ENCODE measurements around the gene ABCA4.

ABCA4 gene

DNA sequence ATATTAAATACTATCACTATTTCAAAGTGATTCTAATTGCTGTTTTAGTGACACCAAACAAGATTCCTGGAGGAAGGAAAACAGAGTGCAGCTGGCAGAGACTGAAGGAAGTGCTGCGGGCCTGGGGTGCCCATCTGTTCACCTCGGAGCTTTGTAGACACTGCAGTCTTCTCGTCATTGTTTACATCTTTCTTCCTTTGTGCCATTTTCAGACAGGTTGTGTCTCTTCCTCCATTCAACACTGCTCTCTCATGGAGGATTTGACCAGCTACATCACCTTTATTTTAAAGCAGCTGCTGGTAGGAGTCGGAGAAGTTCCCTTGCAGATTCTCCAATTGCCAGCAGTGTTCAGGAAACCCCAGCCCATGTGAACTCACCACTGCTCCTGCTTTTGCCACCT, 37.3 kb downstream of the ABCA4 start:
- DNase-seq (ENCODE audit: low read depth) = no peak

DNA sequence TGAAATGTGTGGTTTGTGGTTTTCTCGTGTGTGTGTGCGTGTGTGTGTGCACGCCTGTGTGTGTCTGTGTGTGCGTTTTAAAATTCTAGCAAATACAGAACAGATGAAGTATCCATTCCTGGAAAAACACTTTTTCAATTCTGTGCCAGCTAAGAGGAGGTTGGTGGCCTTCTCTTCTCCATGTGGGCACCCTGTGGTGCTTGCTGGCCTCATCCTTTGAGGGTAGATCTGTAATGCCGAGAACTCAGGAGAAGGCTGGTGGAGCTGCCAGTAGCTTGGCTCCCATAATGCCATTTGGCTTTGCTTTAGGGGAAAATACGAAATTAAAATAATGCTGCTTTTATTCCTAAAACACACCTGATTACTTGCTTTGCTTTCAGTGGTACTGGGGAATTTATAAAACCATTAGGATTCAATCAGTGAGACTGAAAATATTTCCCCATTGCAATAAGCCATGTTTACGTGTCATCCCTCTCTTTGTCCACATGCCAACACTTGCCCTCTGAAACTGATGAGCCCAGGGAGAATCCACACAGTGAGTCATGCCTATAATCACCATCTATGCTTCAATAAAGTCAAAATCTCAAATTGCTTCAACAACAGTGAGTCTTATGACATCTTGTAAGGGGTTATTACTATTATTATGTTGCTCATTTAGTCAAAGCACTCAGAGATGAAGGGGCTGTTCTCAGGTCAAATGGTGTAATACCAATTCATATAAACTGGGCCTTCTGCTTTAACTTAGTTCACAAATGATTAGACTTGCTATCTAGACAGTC, 39.2 kb downstream of the ABCA4 start:
- DNase-seq (ENCODE audit: low read depth) = no peak

DNA sequence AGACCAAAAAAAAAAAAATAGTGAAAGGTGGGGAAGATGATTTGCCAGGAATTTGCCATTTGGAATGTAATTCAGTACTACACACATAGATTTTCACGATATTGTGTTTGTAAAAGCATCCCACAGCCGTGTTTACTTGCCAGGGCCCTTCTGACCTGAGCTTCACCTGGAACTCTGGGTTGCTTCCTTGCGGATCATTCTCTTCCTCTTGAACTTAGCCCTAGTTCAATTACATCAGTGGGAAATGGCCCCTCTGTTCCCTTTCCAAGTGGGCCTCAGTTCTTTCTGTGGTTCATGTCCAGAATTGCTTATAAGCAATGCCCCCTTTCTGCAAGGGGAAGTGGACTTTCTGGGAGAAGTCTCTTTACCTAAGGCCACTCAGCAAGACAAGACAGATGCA, 41.0 kb downstream of the ABCA4 start:
- DNase-seq (ENCODE audit: low read depth) = no peak

DNA sequence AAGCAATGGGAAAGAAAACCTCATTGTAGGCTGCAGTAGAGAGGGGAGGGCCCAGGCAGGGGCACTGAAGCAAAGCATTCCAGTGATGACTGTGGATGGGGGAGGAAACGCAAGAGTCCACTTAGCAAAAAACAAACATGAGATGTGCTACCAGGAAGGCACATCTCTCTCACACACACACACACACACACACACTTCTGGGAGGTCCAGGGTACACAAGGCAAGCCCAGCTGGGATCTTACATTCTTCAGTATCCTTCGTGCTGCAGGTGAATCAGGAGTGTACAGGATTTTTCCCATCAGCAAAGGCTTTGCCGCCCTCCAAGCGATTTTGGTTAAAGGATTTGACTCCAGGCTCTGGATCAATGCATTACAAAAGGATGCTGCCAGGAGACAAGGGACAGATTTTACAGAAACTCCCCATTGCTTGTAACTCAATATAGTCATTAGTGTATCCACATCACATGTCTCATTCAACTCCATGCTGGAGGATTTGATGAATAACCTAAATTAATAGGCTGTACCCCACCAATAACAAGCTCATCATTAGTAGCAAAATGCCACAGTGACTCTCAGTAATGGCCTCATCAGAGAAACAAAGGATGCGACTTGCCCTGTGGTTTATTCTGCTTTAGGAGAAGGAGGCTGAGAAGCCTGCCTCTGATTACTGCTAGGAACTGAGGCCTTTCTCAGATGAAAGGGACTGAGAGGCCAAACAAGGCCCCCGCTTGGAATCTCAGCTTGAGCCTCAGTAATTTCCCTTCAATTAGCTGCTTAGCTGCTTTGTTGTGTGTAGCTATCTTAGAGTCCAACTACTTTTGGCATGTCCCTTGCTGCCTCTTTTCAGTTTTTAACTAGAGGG, 41.6 kb downstream of the ABCA4 start:
- DNase-seq (ENCODE audit: low read depth) = no peak

DNA sequence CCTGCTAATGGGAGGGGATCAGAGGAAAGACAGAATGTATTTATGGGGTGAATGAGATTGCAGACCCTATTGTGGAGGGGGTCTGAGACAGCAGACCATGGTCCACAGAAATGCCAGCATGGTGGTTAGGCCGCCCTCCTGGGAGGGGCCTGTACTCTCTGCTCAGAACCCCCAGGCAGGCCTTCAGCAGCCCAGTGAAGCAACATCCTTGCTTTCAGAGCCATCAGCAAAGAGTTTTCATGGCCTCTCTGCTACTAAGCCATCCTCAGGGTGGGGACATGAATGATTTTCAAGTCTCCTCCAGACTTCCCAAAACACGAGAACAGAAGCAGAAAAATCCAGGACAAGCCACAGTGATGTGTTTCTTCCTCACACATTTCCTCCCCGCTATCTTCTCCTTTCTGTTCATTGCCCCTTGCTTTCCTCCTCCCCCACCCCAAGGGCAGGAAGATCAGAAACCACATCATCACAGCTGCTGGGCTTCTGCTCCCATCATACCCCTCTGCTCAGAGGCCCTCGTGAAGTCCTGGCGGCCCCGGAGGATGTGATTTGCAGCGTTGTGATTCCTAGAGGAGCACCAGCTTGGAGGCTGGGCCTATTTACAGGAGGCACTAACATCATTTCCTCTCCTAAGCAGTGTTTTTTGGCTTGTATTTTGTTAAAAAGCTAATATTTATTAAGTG, 48.0 kb downstream of the ABCA4 start:
- no peak for DNase-seq (ENCODE audit: low read depth)

DNA sequence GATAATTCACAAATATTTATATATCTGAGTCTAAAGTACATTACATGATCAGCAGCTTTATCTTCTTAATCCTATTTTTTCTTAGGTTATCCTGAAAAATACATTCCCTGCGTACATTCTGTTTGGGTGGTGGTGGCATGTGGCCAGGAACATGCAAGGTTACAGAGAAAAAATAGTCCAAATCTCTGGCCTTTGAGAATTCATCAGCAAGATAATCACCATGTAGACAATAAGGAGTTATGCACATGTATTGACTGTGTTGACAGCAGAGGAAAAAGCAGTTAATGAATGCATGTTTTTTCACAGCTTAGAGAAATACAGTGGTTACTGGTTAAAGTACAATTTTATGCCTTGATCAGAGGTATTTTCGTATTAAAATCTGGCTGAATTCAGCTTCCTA, 49.0 kb downstream of the ABCA4 start:
- no peak for DNase-seq (ENCODE audit: low read depth)

DNA sequence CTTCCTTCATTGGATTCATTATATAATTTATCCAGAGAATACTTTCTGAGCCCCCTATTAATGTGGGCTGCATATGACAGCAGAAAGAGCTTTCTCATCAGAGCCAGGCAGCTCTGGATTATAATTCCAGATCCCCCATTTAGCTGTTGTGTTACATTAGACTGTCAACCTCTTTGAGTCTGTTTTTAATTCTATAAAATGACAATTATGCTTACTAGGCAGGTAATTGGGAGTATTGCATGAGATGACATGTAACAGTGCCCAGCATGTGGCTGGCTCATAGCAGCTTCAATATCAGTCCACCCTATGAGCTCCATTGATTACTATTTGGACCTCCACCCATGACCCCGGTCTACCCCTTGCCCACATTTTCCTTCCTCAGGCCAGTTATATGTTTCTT, 49.6 kb downstream of the ABCA4 start:
- DNase-seq (ENCODE audit: low read depth) = no peak

DNA sequence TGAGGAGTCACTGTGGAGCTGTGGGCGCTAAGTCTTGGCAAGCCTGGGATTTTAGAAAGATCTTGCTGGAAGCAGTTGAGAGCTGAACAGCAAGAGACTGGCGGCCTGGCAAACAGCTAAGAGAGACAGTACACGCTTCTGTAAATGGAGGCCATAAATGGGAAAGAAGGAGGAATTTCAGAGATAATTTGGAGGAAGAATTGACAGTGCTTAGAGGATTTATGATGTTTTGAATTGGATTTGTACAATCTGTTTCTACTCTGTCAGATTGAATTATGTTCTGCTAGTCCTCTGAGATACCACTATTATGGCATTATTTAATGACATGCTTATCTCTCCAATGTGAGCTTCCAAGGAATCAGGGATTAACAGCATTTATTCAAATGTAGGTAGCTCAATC, 50.1 kb downstream of the ABCA4 start:
- no peak for DNase-seq (ENCODE audit: low read depth)

DNA sequence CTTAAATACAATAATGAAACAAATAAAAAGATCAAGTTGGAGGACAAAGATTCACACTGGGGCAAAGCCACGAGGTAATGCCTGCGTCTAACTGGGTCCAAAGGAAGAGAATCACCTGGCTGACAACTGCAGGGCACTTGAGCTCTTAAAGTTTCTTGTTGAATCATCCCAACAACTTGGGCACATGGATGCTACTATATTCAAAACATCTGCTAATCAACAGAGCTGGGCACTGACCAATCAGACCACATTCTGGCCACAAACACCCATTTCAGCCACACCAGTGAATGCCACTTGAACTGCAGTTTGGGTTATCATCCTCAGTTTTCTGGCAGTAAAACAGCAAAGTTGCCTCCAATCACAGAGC, 51.0 kb downstream of the ABCA4 start:
- DNase-seq (ENCODE audit: low read depth) = no peak

DNA sequence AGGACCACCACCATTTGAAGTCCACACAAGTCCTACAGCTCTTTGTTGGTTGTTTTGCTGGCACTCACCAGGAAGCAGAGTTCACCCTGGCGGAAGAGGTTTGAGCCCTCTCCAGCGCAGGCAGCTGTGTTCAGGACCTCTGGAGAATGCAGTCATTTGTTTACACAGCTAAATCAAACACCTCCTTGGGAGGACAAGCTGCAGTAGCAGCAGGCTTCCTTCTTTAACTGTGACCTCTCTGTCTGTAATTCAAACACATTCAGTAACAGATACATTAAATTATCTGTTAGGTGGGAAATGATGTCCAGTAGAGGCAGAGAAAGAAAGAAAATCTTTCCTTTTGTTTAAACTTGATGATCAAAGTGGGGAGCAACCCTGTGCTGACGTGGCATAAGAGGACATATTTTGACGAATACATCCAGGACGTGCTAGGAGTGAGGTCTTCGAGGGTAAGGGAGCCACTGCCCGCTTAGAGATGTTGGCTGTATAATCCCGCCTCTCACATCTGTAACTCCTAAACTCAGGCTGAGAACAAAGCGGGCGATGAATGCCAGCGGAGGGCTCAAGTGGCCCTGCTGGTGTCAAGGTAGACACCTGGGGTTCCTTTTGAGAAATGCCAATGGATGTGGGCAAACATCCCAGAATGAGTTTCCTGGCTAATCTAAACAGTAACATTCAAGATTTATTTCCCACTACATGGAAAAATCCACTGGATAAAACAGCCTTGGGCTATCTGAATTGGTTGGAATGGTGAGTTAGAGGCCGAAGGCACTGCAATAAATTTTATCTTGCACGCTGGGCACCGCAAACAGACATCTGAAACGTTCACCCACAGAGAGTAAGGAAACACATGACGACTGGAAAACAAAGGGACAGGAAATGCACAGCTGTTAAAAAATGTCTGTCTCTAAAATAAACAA, 51.7 kb downstream of the ABCA4 start:
- DNase-seq (ENCODE audit: low read depth) = no peak

DNA sequence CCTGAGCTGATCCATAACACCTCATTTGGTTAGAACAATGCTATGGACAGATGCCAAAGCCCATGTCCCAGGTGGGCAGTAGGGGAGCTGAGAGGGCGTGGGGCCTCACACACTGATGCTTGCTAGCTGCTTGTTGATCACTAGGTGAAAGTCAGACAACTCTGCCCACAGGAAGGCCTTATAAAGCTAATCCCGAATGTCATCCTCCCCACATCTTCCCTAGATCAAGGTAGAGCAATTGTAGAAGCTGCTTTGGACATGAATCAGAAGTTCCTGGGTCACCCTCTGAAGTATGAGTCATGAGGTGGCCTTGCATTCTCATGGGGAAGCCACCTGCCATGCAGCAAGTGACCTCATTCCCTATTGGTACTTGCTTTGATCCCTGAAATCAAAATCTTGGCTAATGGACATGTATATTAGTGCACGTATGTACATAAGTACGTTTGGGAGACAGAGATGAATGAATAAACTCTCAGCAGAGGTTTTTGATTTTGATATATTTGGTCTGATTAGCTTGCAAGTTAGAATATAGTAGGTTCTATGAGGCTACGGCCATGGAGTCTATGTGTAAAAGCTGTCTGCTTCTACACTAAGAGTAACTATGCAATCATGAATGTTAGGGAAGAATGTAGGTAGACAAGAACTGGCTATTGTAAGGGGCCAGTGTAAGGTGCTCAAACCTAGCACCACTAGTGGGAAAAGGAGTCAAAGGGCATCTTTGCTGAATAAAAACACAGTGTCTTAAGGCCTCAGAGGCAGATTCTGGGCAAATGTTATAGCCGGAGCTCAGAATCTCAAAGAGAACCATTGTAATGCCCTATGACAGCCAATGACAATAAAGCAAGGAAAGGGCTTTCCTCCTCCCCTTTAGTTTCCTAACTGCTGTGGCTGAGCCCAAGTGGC, 52.6 kb downstream of the ABCA4 start:
- no peak for DNase-seq (ENCODE audit: low read depth)

DNA sequence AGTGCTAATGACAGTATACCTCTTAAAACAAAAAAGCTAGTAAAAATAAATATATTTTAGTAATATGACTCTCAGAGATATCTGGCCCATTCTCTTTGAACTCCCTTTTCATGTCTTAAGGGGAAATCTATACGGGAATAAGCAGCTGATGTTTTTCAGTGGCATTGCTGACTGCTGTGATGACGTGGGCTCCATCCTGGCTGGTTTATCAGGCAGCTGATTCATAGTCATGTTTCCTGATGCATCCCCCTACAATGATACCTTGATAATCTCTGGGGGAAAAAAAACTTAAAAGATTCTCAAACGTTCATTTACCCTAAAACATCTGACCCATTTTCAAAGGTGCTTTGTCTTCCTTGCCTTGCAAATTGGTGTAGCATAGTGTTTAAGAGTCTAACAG, 53.8 kb downstream of the ABCA4 start:
- no peak for DNase-seq (ENCODE audit: low read depth)

DNA sequence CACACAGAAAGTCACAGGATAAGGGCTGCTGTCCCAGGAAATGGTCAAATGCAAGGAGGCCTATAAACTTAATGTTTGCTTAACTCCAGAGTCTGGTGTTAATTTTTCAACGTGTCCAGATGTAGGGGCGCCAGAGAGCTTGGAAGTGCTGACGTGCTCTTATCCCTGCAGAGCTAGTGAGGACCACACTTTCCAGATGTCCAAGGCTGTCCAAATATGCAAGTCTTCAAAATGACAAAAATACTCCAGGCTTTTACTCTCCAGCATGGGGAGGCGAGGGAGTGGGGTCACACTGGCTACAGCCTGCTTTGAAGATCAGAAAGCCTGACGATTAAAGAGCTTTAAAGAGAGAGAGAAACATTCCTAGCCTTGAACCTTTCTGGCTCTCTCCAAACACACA, 57.6 kb downstream of the ABCA4 start:
- DNase-seq (ENCODE audit: low read depth) = no peak

DNA sequence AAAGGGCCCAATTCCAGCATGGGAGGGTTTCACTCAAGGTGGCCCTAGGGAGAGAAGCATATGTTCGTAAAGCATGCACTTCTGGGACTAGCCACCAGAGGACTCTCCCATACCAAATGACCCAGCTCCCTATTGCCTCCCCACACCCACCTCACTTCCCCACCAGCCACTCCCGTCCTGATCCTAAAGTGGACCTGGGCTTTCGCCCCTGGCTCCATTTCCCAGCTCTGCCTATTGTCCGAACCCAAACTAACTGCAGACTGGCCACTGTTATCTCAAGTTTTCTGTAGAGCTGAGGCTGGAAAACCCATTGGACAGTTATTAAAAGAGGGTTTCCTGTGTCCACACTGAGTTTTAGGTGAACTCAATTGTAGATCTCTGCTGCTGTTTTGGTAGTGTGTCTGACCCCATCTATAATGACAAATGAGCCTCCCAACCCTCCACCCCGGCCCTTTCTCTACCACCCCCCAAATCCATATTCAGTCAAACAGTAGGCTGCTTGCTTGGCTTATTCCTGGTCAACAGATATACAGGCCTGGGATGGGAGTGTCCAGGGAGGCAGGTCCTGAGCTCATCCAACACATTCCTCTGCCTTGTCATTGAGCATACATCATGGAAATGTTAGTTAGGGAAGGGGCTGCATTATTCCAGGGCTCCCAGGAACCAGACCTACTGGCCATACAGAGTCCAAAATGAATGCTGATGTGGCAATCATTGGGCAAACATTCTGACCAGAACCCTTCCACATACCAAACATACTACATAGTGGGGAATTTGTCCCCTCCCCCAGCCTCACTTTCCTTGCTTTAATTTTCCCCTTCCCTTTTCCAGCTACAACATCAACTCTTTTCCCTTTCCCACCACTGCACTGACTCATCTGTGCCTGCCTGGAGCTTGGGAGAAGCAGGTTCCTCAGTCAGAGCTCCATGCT, 59.2 kb downstream of the ABCA4 start:
- peak; percentile 8 for DNase-seq (ENCODE audit: low read depth)

DNA sequence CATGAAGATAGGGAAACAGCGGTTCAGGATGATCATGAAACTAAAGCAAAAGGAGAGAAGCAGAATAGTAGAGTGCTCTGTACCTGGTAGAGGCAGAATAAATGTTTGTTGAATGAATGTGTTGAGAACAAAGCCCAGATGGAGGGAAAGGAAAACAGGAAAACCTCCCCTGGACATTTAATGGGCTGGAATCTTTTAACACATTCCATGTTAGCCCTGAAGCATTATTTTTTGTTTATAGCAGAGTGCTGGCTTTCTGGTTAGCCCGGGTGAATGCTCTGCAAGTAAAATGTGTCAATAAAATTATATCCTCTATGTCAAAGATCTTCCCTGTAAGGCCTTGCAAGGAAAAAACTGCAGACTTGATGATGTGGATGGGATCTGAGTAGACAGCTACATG, 60.2 kb downstream of the ABCA4 start:
- no peak for DNase-seq (ENCODE audit: low read depth)

DNA sequence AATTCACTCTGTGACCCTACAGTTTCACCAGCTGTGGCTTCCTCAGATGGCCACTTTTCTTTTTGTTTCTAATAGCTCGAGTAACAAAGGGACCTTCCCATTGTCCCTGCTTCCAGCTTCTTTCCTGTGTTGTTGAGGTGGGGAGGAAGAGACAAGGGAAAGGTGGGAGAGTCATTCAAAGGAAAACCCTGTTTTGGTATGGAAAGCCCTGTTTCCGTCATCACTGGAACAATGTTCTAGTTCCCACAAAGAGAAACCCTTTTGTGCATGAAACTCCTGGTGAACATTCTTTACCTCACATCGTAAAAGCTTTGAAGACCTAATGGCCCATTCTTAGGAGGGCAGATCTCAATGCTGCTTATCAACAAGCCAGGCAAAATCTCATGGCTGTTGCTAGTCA, 62.2 kb downstream of the ABCA4 start:
- DNase-seq (ENCODE audit: low read depth) = no peak

DNA sequence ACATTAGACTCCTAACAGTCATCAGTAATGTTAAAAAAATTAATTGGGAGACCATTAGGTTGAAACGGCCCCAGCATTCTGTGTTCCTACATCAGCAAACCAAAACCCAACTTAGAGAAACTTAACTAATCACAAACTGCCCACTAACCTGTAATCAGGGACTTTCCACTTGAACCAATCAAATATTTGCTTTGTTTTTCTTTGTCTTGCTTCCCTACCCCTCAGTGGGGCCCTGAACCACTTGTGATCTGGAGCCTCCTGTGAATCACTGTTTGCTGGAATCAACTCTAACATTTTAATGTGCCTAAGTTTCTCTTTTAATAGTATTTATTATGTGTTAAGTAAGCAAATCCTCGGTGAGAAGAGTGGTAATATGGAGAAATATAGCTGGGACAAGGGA, 64.0 kb downstream of the ABCA4 start:
- DNase-seq (ENCODE audit: low read depth) = no peak

DNA sequence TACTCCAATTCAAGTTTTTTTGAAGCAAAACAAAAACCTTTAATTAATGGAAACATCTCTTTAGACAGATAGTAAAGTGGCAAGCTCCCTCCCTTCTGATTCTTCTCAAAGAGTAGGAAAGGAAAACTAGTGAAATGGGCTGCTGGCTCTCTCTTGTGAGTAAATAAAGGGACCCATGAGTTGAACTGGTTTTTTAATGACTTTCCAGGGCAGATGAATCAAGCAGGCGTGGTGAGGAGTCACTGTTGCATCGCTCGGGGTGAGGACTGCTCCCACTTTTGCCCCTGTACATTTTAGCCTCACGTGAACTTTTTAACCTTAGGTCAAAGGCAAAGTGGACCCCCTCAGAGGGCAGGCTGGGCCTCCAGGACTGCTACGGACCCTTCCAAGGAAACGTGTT, 64.8 kb downstream of the ABCA4 start:
- no peak for DNase-seq (ENCODE audit: low read depth)

DNA sequence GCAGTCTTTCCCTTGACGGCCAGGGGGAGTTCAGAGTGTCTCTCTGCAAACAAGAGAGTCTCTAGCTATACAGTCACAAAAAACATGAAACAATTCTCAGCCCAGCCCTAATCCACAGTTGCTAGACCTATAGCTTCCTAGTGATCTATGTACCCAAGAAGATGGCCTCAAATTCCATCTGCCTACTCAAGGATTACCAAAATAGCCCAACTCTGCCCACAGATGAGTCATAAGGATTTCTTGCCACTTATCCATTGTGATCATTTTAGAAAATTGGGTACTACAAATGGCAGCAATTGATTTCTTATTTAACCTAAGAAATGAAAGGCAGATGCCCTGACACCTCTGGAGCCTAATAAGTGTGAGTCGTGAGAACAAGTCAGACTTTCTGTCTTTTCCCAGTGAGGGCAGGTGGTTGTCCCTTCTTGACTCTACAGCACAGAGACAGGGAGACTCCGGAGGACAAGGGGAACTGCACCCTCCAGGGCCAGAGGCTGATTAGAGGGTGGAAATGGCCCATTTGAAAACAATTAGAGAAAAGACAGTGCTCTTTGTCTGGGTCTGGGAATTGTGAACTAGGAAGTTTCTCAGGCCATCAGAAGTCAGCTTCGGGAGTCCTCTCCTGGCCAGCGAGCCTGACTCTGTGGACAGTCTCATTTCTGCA, 65.4 kb downstream of the ABCA4 start:
- DNase-seq (ENCODE audit: low read depth) = no peak
